ENCODE data around the gene UBXN6.

Gene UBXN6

GRCh38 chr19:4431808-4432674, 25.6 kb downstream of the UBXN6 start:
- H2AFZ ChIP-seq (ENCODE audit: low read depth, low read length): no peak overlapping the region
- no peaks in the 10 kb centered on the region for H3K4me1 ChIP-seq (ENCODE audit: insufficient read depth, low read length)
- H3K9me3 ChIP-seq (ENCODE audit: low read length): no peaks in the 10 kb centered on the region
- H3K4me3 ChIP-seq (ENCODE audit: low read length): no peak overlapping the region
- no peaks in the 10 kb centered on the region for H3K27me3 ChIP-seq (ENCODE audit: insufficient read depth, low read length)
- H3K36me3 ChIP-seq (ENCODE audit: insufficient read depth, low read length): peaks cover 84% of the 10 kb centered on the region

DNA sequence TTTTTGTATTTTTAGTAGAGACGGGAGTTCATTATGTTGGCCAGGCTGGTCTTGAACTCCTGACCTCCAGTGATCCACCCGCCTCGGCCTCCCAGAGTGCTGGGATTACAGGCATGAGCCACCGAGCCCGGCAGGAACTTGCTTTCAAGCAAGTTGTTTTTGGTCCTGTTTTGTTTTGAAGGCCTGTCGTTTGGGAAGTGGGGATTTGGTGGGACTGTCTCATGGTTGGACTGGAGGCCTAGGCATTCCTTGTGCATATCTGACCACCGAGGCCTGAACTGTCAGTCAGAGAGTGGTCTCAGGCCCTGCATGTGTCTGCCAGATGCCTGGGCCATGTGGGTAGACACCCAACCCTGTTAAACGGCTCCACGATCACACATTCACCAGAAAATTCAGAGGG, 26.3 kb downstream of the UBXN6 start:
- peaks cover 77% of the 10 kb centered on the region for H3K36me3 ChIP-seq (ENCODE audit: insufficient read depth, low read length)
- no peaks in the 10 kb centered on the region for H3K4me1 ChIP-seq (ENCODE audit: insufficient read depth, low read length)
- H2AFZ ChIP-seq (ENCODE audit: low read depth, low read length): no peak overlapping the region
- no peaks in the 10 kb centered on the region for H3K27me3 ChIP-seq (ENCODE audit: insufficient read depth, low read length)
- no peaks in the 10 kb centered on the region for H3K9me3 ChIP-seq (ENCODE audit: low read length)
- no peak overlapping the region for H3K4me3 ChIP-seq (ENCODE audit: low read length)

DNA sequence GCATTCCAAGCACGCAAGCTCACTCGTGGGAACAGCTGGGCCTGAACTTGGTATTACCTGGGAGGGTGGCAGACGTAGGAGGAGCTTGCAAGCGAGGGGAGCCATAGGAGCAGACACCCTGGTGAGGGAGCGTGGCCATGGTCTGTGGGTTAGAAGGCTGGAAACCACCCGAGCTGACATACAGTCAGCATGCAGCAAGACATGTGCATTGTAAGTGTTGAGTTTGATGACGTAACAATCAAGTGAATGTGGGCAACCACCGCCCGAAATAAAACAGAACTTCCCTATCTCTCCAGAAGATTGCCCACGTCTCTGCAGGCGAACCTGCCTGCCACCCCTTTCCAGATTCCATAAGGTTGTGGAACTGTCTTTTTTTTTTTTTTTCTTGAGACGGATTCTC, 26.8 kb downstream of the UBXN6 start:
- Histone ChIP-seq H3K4me1 (ENCODE audit: insufficient read depth, low read length) (no peaks in the 10 kb centered on the region), H3K9me3 (ENCODE audit: low read length) (no peaks in the 10 kb centered on the region), H2AFZ (ENCODE audit: low read depth, low read length) (no peak overlapping the region), H3K27me3 (ENCODE audit: insufficient read depth, low read length) (no peaks in the 10 kb centered on the region), H3K36me3 (ENCODE audit: insufficient read depth, low read length) (peaks cover 73% of the 10 kb centered on the region), H3K4me3 (ENCODE audit: low read length) (no peak overlapping the region)

- no peak overlapping the region for H2AFZ ChIP-seq (ENCODE audit: low read depth, low read length)
- H3K27me3 ChIP-seq (ENCODE audit: insufficient read depth, low read length): no peaks in the 10 kb centered on the region
- no peaks in the 10 kb centered on the region for H3K9me3 ChIP-seq (ENCODE audit: low read length)
- no peaks in the 10 kb centered on the region for H3K4me1 ChIP-seq (ENCODE audit: insufficient read depth, low read length)
- no peak overlapping the region for H3K4me3 ChIP-seq (ENCODE audit: low read length)
- peaks cover 74% of the 10 kb centered on the region for H3K36me3 ChIP-seq (ENCODE audit: insufficient read depth, low read length)
Measured at GRCh38 chr19:4429771-4430171, 27.8 kb downstream of the UBXN6 start.

DNA sequence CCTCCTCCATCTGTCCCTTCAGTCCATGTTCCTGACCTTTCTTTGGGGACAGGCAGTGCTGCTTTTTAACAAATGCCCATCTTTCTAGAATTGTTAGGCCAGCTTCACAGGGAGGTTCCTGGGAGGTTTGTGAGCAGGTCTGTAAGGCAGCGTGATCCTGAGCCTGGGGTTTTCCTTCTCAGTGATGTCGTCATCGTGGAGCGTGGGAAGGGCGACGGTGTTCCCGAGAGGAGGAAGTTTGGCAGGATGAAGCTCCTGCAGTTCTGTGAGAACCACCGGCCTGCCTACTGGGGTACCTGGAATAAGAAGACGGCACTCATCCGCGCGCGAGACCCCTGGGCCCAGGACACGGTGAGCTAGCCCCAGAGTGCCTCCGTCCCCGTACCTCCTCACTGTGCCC, 28.3 kb downstream of the UBXN6 start:
- H2AFZ ChIP-seq (ENCODE audit: low read depth, low read length): no peak overlapping the region
- peaks cover 73% of the 10 kb centered on the region for H3K36me3 ChIP-seq (ENCODE audit: insufficient read depth, low read length)
- no peaks in the 10 kb centered on the region for H3K4me1 ChIP-seq (ENCODE audit: insufficient read depth, low read length)
- no peaks in the 10 kb centered on the region for H3K9me3 ChIP-seq (ENCODE audit: low read length)
- H3K4me3 ChIP-seq (ENCODE audit: low read length): no peak overlapping the region
- H3K27me3 ChIP-seq (ENCODE audit: insufficient read depth, low read length): no peaks in the 10 kb centered on the region

DNA sequence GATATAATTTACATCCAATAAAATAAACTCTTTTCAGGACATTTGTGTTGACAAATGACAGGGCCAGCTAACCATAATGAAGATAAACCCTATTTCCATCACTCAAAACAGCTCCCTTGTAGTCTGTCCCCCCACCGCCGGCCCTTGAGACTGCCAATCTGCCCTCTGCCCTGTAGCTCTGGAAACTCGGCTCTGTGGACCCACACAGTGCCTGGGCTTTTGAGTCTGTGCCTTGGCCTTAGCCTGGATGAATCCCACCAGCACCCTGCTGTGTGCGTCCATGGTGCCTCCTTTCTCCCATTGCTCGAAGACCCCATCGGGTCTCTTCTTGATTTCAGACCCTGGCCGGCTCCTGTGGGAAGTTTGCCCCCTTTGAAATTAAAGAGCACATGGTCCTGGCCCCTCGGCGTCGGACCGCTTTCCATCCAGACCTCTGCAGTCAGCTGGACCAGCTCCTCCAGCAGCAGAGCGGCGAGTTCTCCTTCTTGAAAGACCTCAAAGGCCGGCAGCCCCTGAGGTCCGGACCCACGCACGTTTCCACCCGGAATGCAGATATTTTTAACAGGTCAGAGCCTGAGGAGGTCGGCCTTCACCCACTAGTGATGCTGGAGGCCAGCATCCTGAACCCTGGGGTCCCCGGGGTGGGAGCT, 29.1 kb downstream of the UBXN6 start:
- H3K4me3 ChIP-seq (ENCODE audit: low read length): no peak overlapping the region
- no peaks in the 10 kb centered on the region for H3K9me3 ChIP-seq (ENCODE audit: low read length)
- no peaks in the 10 kb centered on the region for H3K27me3 ChIP-seq (ENCODE audit: insufficient read depth, low read length)
- H3K36me3 ChIP-seq (ENCODE audit: insufficient read depth, low read length): peaks cover 73% of the 10 kb centered on the region
- H3K4me1 ChIP-seq (ENCODE audit: insufficient read depth, low read length): no peaks in the 10 kb centered on the region
- H2AFZ ChIP-seq (ENCODE audit: low read depth, low read length): no peak overlapping the region

- Histone ChIP-seq H3K27me3 (ENCODE audit: insufficient read depth, low read length) (no peaks in the 10 kb centered on the region), H3K9me3 (ENCODE audit: low read length) (no peaks in the 10 kb centered on the region), H3K4me3 (ENCODE audit: low read length) (no peak overlapping the region), H3K36me3 (ENCODE audit: insufficient read depth, low read length) (peaks cover 71% of the 10 kb centered on the region), H3K4me1 (ENCODE audit: insufficient read depth, low read length) (no peaks in the 10 kb centered on the region), H2AFZ (ENCODE audit: low read depth, low read length) (no peak overlapping the region)
Measured at GRCh38 chr19:4425537-4425936, 32.1 kb downstream of the UBXN6 start.

GRCh38 chr19:4423416-4424126, 34.0 kb downstream of the UBXN6 start:
- H2AFZ ChIP-seq (ENCODE audit: low read depth, low read length): no peak overlapping the region
- no peaks in the 10 kb centered on the region for H3K4me1 ChIP-seq (ENCODE audit: insufficient read depth, low read length)
- H3K36me3 ChIP-seq (ENCODE audit: insufficient read depth, low read length): peaks cover 65% of the 10 kb centered on the region
- H3K4me3 ChIP-seq (ENCODE audit: low read length): no peak overlapping the region
- no peaks in the 10 kb centered on the region for H3K27me3 ChIP-seq (ENCODE audit: insufficient read depth, low read length)
- H3K9me3 ChIP-seq (ENCODE audit: low read length): no peaks in the 10 kb centered on the region

DNA sequence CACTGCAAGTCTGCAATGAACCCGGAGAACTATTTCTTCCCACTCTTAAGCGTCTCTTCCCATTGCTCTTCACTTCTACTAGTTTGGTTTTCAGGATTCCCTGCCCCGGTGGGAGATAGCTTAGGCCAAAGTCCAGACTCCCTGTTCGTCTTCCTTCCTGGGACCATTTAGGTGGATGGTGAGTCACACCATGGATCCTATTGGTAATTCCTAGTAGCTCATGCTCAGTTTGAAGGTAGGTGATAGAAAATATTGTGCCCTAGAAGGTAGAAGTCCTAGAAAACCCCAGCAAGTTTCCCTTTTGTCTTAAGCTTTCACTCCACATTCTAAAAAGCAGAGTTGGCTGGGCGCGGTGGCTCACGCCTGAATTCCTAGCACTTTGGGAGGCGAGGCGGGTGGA, 41.3 kb downstream of the UBXN6 start:
- no peaks in the 10 kb centered on the region for H3K27me3 ChIP-seq (ENCODE audit: insufficient read depth, low read length)
- no peak overlapping the region for H3K4me3 ChIP-seq (ENCODE audit: low read length)
- H3K36me3 ChIP-seq (ENCODE audit: insufficient read depth, low read length): peaks cover 71% of the 10 kb centered on the region
- H3K9me3 ChIP-seq (ENCODE audit: low read length): no peaks in the 10 kb centered on the region
- no peak overlapping the region for H2AFZ ChIP-seq (ENCODE audit: low read depth, low read length)
- no peaks in the 10 kb centered on the region for H3K4me1 ChIP-seq (ENCODE audit: insufficient read depth, low read length)

DNA sequence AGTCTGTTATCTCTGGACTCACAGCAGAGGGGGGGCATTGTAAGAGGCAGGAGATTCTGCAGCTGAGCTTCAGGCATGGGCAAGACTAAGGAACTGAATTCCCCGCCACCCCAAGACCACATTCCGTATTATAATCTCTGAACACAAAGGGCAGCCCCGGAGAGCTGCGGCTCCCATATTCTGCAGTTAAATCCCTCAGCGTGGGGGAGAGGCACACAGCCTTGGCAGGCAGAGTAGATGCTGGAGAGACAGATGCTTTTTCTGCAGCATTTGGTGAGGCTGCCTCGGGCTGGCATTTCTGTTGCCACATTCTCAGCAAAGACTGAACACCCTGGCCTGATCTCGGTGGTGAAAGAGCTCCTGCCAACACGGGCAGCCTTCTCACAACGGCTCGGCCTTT, 42.2 kb downstream of the UBXN6 start:
- no peaks in the 10 kb centered on the region for H3K4me1 ChIP-seq (ENCODE audit: insufficient read depth, low read length)
- no peaks in the 10 kb centered on the region for H3K27me3 ChIP-seq (ENCODE audit: insufficient read depth, low read length)
- H3K4me3 ChIP-seq (ENCODE audit: low read length): no peak overlapping the region
- no peak overlapping the region for H2AFZ ChIP-seq (ENCODE audit: low read depth, low read length)
- H3K36me3 ChIP-seq (ENCODE audit: insufficient read depth, low read length): peaks cover 70% of the 10 kb centered on the region
- no peaks in the 10 kb centered on the region for H3K9me3 ChIP-seq (ENCODE audit: low read length)

- peaks cover 69% of the 10 kb centered on the region for H3K36me3 ChIP-seq (ENCODE audit: insufficient read depth, low read length)
- H3K9me3 ChIP-seq (ENCODE audit: low read length): no peaks in the 10 kb centered on the region
- no peak overlapping the region for H3K4me3 ChIP-seq (ENCODE audit: low read length)
- H3K4me1 ChIP-seq (ENCODE audit: insufficient read depth, low read length): no peaks in the 10 kb centered on the region
- H2AFZ ChIP-seq (ENCODE audit: low read depth, low read length): no peak overlapping the region
- no peaks in the 10 kb centered on the region for H3K27me3 ChIP-seq (ENCODE audit: insufficient read depth, low read length)
Measured at GRCh38 chr19:4414800-4415321, 42.7 kb downstream of the UBXN6 start.

DNA sequence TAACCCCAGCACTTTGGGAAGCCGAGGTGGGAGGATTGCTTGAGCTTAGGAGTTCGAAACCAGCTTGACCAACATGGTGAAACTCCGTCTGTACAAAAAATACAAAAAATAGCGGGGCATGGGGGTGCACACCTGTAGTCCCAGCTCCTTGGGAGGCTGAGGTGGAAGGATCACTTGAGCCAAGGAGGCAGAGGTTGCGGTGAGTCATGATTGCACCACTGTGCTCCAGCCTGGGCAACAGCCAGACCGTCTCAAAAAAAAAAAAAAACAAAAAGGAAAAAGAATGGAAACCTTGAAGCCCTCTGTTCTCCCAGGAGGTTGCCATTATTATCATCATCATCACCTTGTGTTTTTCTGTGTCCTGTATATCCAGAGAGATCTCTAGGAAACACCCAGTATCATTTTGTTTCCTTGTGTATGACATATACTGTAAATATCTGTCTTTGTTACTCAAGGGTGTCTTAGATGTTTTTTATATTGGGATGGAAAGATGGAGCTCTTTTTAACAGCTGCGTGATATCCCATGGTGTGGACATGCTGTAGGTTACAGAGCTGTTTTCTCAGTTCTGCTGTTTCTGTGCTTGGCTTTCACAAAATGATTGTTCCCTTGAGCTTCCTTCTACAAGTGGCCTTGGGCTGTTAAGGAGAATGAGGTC, 43.3 kb downstream of the UBXN6 start:
- Histone ChIP-seq H3K36me3 (ENCODE audit: insufficient read depth, low read length) (peaks cover 72% of the 10 kb centered on the region), H3K9me3 (ENCODE audit: low read length) (no peaks in the 10 kb centered on the region), H3K4me3 (ENCODE audit: low read length) (no peak overlapping the region), H3K4me1 (ENCODE audit: insufficient read depth, low read length) (no peaks in the 10 kb centered on the region), H3K27me3 (ENCODE audit: insufficient read depth, low read length) (no peaks in the 10 kb centered on the region), H2AFZ (ENCODE audit: low read depth, low read length) (no peak overlapping the region)

GRCh38 chr19:4413588-4413987, 44.0 kb downstream of the UBXN6 start:
- H3K4me3 ChIP-seq (ENCODE audit: low read length): no peak overlapping the region
- H3K4me1 ChIP-seq (ENCODE audit: insufficient read depth, low read length): no peaks in the 10 kb centered on the region
- H3K36me3 ChIP-seq (ENCODE audit: insufficient read depth, low read length): peaks cover 74% of the 10 kb centered on the region
- H3K27me3 ChIP-seq (ENCODE audit: insufficient read depth, low read length): no peaks in the 10 kb centered on the region
- no peaks in the 10 kb centered on the region for H3K9me3 ChIP-seq (ENCODE audit: low read length)
- H2AFZ ChIP-seq (ENCODE audit: low read depth, low read length): no peak overlapping the region
